DMS 273 treated with DMSO at 0.1 percent for 48 hours (cell line): ENCODE measurements around the gene TMEM119.
"Not testable (repeated sequence)": the region's sequence is repeated elsewhere in the genome, so short reads cannot be mapped to it uniquely, and the experiment has no call there.

Experiments
- DNase-seq: peaks from one replicate; lab custom pipeline; 2025; lab: John Stamatoyannopoulos, UW

Gene TMEM119

DNA sequence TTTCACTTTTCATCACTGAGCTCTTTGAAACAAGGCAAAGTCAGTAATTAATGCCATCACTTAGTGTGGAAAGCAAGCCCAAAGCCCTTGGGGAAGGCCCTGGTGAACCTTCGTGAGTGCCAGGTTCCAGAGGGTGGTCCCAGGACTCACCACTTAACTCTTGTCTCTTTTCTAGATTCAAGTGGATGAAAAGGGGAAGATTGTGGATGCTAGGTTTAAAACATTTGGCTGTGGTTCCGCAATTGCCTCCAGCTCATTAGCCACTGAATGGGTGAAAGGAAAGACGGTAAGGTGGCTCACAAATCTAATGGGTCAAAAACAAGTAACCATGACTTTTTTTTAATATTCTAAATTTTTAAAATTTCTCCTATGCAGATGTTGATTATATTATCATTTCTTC is 32.7 kb downstream of the TMEM119 start:
- no peak for DNase-seq

DNA sequence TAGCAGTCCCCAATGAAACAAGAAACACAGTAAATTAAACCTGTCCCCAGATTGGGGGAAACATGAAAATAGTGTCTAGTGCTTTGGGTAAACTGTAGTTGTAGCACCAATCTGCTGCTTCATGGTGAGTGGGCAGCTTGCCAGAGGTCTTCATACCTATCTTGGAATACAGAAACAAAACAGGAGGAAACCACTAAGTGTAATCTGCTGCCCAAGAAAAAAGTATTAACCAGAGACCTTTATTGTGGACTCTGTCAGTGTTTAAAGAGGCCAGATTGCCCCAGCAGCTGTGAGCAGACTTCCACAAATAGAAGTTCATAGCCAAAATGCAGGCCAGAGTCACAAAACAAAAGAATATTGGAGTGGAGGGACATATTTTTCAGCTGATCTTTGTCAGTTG is 33.2 kb downstream of the TMEM119 start:
- no peak for DNase-seq

GRCh38 chr12:108563804-108564151 is 34.1 kb downstream of the TMEM119 start:
- DNase-seq: no peak

- peak; percentile 40 for DNase-seq
Measured at GRCh38 chr12:108563136-108563803, 34.6 kb downstream of the TMEM119 start.

DNA sequence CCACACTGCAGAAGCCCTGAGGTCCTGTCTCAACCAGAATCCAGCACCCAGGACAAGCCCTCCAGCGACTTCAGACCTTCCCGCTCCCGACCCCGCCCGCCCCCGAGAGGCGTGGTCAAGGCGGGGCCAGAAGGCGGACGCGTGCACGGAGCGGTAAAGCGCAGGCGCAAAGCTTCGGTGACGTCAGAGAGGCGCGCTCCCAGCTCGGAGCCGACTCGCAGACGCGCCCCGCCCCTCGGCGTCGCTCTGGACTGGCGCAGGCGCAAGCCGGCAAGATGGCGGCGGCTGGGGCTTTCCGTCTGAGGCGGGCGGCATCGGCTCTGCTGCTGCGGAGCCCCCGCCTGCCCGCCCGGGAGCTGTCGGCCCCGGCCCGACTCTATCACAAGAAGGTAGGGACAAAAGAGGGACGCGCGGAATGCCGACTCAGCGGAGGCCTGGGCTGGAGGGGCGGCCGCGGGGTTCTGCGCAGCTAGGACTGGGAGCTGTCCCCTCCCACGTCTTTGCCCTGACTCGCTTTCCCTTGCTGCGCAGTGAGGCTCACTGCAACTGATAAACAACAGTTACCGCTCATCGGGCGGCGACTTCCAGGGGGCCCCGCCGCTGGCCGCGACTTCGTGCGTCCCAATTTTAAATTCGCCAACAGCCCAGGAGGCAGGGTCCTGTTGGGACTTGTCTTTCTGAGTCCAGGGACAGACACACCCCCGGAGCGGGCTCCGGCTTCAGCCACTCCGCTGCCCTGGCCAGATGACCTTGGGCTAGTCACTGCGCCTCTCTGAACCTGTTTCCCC is 35.3 kb downstream of the TMEM119 start, which contains the start of gene ISCU:
TSS of gene ISCU (plus strand) at position 249 of the 788 bp plus-strand sequence. CDS start at position 276, 27 bp downstream.
- DNase-seq: peak; percentile 77

- no peak for DNase-seq
Measured at GRCh38 chr12:108561852-108562347, 36.0 kb downstream of the TMEM119 start.

DNA sequence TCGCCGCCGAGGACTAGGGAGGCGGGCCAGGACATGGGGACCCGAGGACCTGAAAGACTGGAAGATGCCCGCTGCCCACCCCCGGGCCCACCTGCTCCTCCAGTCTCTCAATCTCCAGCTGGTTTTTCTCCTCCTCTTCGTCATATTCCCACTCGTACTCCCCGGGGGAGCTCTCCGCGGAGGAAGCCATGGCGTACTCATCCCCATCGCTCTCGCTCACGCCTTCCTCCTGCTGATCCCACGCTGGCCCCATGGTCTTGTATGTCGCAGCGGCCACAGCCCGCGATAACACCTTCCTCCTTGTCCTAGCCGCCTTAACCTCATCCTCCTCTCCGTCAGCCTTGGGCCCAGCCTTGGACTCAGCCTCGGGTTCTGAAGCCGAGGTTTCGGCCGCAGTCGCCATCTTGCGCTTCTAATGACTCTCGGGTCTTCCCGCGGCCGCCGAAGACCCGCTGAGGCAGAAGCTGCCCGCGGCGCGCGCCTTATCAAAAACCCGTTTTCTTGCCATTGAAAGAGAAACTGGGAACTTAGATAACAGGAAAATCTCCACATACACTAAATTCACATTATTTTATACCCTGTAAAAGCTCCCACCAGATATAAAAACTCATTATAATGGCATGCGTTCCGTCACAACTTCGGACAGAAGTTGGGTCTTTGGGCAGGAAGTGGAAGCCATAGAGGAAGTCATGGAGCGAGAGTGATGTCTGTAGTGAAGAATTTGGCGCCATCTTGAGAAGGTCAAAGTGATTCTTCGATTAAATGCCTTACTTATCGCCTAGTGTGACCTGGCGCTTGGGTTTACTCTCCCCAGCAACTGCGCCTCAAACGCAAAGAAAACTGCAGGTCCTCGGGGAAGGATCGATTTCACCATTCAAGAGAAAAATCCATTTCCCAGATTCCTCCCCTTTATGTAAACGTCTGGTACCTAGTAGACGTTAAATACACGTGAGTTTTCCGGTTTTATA is 36.8 kb downstream of the TMEM119 start, which contains the start of gene SART3:
TSS of gene SART3 (minus strand) at position 422 of the 968 bp plus-strand sequence. CDS start at position 403, 19 bp downstream.
- DNase-seq: peak; percentile 80

DNA sequence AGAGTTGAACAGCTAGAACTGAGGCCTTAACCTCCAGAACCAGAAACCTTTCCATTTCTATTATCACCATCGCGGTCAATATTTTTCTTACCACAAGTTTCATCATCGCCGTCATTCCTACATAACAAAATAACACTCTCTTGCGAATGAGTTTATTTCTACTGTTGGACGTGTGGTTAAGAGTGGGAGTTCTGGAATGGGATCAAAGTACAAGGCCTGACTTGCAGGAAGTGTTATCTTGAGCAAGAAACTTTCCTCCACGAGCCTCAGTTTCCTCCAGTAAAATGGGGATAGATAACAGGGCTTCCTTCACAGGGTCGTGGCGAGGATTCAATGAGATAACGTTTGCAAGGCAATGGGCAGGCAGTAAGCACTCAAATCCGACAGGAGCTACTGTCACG is 37.6 kb downstream of the TMEM119 start:
- no peak for DNase-seq

GRCh38 chr12:108559748-108560147 is 38.1 kb downstream of the TMEM119 start:
- no peak for DNase-seq

- no peak for DNase-seq
Measured at GRCh38 chr12:108559007-108559655, 38.8 kb downstream of the TMEM119 start.

- not testable (repeated sequence) for DNase-seq
Measured at GRCh38 chr12:108555383-108555782, 42.5 kb downstream of the TMEM119 start.

- no peak for DNase-seq
Measured at GRCh38 chr12:108553799-108554198, 44.1 kb downstream of the TMEM119 start.

DNA sequence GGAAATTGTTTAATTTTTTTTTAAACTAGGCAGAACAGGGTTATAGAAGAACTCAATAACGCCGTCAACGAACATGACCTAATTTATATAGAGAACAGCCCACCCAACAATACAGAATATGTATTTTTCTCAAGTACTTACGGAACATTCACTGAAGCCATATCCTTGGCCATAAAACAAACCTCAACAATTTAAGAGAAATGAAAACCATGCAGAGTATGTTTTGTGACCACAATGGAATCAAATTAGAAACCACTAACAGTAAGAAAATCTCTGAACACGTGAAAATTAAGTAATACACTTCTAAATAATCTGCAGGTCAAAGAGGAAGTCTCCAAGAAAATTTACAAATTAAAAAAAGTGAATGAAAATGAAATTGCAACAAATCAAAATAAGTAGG is 46.3 kb downstream of the TMEM119 start:
- DNase-seq: no peak

DNA sequence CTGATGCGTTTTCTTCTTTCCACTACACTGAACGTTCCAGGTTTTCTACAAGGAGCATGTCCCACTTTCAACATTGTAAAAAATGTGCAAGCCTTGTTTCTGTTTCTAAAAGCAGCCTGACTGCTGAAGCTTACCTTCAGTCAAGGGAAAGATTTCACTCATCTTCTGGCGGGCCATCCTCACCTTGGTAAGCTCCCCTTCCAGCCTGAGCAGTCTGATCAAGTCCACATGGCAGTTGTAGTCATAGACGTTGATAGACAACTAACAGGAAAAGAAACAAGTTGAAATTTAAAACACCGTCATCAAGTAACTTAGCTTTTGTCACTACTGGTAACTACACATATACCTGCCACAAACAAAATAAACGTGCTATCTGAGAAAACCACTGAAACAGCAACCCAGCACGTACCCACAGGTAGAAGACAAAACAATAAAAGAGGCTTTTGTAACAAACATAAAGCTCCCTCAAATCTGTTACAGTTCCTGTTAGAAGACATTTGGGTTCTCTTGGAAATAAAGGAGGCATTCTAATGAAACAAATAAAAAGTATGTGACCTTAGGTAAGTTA is 48.8 kb downstream of the TMEM119 start:
- no peak for DNase-seq

GRCh38 chr12:108547686-108548085 is 50.2 kb downstream of the TMEM119 start:
- DNase-seq: no peak

- no peak for DNase-seq
Measured at GRCh38 chr12:108543652-108544051, 54.2 kb downstream of the TMEM119 start.

DNA sequence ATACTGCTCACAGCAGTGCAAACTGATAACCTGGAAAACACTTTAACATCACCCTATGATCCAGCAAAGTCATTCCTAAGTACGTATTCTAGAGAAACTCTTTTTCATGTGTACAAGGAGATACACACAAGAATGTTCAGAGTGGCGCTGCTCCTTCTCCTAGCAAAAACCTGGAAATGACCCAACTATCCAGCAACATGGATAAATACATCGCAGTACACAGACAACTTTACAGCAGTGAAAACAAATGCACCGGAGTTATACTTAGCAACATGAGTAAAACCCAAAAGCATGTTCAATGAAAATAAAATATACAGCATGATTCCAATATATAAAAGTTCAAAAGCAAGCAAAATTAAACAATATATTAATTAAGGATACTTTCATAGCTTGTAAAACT is 55.6 kb downstream of the TMEM119 start:
- no peak for DNase-seq
